ENCODE data around the gene ETFBKMT.
"Not testable (repeated sequence)": the region's sequence is repeated elsewhere in the genome, so short reads cannot be mapped to it uniquely, and the experiment has no call there.

ETFBKMT gene

DNA sequence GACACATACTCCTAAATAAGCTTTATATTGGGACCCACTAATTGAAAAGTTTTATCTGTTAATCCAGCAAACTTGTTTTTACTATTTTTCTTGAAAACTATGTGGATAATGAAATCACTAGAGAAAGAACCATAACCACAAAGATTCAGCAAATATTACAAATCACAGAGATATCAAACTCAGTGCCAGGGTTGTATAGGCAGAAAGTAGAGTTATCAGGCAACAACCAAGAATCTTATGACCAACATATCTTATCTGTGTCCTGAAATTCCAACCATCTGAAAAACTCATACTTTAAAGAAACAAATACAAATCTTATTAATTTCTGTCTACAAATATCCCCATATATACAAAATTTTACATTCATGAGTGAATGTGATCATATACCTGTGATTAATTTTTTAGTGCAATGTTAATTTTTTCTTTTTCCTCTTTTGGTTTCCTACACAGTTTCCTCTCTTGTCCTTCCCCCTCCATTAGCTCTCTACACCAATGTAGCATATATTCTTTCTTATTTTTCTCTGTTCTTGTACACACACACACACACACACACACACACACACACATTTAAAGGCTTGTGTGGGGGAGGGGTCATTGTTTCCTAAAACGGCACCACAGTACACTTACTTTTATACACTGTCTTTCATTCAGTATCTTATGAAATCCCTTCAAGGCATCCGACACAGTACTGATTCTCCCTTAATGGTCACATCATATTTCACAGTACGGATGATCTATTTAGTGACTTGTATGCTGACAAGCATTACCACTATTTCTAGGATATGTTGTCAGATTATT lies 50.7 kb downstream of the ETFBKMT start:
- no peak for DNase-seq (ENCODE audit: low read depth)
- no peak overlapping the region for H3K4me3 ChIP-seq (ENCODE audit: low read depth, low read length)
- TF ChIP-seq POLR2A (IDR thresholded peaks at IDR 0.05; ENCODE audit: extremely low read depth, insufficient read length) (no peak), MYC (IDR thresholded peaks at IDR 0.05; ENCODE audit: low read depth, low read length) (no peak)
- TF ChIP-seq, protein P1, sequence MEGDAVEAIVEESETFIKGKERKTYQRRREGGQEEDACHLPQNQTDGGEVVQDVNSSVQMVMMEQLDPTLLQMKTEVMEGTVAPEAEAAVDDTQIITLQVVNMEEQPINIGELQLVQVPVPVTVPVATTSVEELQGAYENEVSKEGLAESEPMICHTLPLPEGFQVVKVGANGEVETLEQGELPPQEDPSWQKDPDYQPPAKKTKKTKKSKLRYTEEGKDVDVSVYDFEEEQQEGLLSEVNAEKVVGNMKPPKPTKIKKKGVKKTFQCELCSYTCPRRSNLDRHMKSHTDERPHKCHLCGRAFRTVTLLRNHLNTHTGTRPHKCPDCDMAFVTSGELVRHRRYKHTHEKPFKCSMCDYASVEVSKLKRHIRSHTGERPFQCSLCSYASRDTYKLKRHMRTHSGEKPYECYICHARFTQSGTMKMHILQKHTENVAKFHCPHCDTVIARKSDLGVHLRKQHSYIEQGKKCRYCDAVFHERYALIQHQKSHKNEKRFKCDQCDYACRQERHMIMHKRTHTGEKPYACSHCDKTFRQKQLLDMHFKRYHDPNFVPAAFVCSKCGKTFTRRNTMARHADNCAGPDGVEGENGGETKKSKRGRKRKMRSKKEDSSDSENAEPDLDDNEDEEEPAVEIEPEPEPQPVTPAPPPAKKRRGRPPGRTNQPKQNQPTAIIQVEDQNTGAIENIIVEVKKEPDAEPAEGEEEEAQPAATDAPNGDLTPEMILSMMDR (IDR thresholded peaks at IDR 0.05; ENCODE audit: low read depth, low read length), result no peak
- TF ChIP-seq, protein P2, sequence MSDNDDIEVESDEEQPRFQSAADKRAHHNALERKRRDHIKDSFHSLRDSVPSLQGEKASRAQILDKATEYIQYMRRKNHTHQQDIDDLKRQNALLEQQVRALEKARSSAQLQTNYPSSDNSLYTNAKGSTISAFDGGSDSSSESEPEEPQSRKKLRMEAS (IDR thresholded peaks at IDR 0.05; ENCODE audit: low read depth, low read length), result no peak

DNA sequence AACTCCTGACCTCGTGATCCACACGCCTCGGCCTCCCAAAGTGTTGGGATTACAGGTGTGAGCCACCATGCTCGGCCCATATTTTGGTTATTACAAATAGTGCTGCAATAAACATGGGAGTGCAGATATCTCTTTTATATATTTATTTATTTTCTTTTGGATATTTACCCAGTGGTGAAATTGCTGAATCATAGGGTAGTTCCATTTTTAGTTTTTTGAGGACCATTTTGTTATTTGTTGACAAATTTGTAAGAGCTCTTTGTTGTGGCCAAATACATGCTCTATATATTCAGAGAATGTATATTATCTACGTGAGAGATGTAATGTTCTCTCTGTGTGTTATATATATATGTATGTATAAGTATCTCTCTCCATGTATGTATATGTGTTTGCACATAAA lies 53.4 kb downstream of the ETFBKMT start:
- TF ChIP-seq POLR2A (IDR thresholded peaks at IDR 0.05; ENCODE audit: extremely low read depth, insufficient read length), result no peak
- TF ChIP-seq, protein P2 (IDR thresholded peaks at IDR 0.05; ENCODE audit: low read depth, low read length), result no peak
- no peak for TF ChIP-seq MYC (IDR thresholded peaks at IDR 0.05; ENCODE audit: low read depth, low read length)
- TF ChIP-seq, protein P1 (IDR thresholded peaks at IDR 0.05; ENCODE audit: low read depth, low read length), result no peak
- no peak for DNase-seq (ENCODE audit: low read depth)
- H3K4me3 ChIP-seq (ENCODE audit: low read depth, low read length), result no peak overlapping the region

DNA sequence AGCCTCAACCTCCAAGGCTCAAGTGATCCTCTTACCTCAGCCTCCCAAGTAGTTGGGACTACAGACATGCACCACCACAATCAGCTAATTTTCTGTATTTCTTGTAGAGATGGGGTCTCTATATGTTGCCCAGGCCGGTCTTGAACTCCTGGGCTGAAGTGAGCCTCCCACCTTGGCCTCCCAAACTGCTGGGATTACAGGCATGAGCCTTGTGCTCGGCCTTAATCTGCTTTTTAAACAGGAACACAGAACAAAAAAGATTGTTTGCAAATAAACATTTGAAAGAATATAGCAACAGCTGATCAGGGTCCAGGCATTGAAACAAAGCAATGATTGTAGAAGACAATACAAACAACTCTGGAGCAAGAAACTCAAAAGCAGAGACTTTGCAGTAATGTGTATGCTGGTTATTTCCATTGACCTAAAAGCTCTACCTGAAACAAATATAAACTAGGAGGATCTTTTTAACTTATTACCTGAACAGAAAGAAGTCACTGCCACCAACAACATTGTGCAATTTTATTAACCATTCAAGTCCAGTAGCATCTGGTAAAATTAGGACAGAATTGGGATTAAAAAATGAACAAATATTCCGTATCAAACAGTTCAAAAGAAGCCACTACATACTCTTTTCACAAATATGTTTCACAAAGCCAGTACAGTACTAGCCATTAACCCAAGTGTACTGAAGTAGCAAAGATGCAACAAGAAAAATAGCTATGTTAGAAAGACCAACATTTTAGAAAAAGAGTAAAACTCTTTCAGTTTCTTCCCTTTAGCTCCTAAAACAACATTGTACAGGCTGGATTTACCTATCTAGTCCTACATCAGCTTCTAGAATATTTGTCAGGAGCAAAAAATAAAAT lies 55.2 kb downstream of the ETFBKMT start:
- no peak overlapping the region for H3K4me3 ChIP-seq (ENCODE audit: low read depth, low read length)
- no peak for DNase-seq (ENCODE audit: low read depth)
- TF ChIP-seq, protein P1 (IDR thresholded peaks at IDR 0.05; ENCODE audit: low read depth, low read length), result no peak
- TF ChIP-seq, protein P2 (IDR thresholded peaks at IDR 0.05; ENCODE audit: low read depth, low read length), result no peak
- TF ChIP-seq POLR2A (IDR thresholded peaks at IDR 0.05; ENCODE audit: extremely low read depth, insufficient read length), result no peak
- no peak for TF ChIP-seq MYC (IDR thresholded peaks at IDR 0.05; ENCODE audit: low read depth, low read length)

DNA sequence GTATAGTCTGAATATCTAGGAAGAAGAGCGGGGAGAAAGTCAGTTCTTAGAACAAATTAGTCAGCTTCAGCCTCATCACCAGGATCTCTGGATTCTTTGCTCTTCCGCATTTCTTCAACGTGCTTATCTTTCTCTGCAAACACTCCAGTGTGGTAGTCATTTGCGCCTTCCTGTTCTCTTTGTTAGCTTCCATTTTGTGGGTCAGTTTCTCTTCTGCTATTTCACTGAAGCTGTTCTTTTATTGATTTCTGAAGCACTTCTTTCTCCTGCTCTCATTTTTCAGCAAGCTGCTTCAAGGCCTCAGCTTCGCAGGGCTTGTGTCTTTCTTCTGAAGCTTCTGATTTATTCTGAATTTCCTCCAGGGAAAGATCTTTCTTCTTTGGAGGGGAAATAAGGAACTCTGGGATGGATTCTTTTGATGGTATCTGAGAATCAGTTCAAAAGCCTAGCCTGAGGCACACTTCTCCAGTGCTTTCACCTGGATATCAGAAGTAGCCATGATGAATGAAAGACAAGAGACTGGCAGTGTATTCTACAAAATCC lies 55.9 kb downstream of the ETFBKMT start:
- DNase-seq (ENCODE audit: low read depth), result peak; percentile 54
- no peak overlapping the region for H3K4me3 ChIP-seq (ENCODE audit: low read depth, low read length)
- no peak for TF ChIP-seq POLR2A (IDR thresholded peaks at IDR 0.05; ENCODE audit: extremely low read depth, insufficient read length)
- TF ChIP-seq, protein P1 (IDR thresholded peaks at IDR 0.05; ENCODE audit: low read depth, low read length), result no peak

DNA sequence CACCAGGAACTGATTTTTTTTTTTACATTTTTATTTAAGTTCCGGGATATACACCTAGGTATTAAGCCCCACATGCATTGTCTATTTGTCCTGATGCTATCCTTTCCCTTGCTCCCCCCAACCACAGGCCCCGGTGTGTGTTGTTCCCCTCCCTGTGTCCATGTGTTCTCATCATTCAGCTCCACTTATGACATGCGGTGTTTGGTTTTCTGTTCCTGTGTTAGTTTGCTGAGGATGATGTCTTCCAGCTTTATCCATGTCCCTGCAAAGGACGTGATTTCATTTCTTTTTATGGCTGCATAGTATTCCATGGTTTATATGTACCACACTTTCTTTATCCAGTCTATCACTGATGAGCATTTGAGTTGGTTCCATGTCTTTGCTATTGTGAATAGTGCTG lies 57.5 kb downstream of the ETFBKMT start:
- H3K4me3 ChIP-seq (ENCODE audit: low read depth, low read length); DNase-seq (ENCODE audit: low read depth): not testable (repeated sequence)

DNA sequence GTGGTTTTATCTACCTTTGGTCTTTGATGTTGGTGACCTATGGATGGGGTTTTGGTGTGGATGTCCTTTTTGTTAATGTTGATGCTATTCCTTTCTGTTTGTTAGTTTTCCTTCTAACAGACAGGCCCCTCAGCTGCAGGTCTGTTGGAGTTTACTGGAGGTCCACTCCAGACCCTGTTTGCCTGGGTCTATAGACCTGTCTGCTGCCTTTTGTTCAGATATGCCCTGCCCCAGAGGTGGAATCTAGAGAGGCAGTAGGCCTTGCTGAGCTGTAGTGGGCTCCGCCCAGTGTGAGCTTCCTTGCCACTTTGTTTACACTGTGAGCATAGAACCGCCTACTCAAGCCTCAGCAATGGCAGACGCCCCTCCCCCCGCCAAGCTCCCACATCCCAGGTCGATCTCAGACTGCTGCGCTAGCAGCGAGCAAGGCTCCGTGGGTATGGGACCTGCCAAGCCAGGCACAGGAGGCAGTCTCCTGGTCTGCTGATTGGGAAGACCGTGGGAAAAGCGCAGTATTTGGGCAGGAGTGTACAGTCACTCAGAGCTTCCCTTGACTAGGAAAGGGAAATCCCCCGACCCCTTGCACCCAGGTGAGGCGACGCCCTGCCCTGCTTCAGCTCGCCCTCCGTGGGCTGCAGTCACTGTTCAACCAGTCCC lies 59.2 kb downstream of the ETFBKMT start:
- H3K4me3 ChIP-seq (ENCODE audit: low read depth, low read length); DNase-seq (ENCODE audit: low read depth): not testable (repeated sequence)
